C4-2B (cell line): ENCODE data around the gene CYP17A1.

Experiments used
- H3K27ac ChIP-seq: fragments of 450-650 bp; 2 replicates; pipeline ENCODE4 v1.5.1; 2017
- ZFX ChIP-seq: fragments of 450-650 bp; IDR thresholded peaks from 2 replicates; pipeline ENCODE4 v1.6.1; 2017
- TF ChIP-seq, protein P1 (sequence below): fragments of 450-650 bp; conservative IDR thresholded peaks from 2 replicates; pipeline ENCODE4 v1.5.1; 2017; ENCODE audit warnings: mild to moderate bottlenecking

The CYP17A1 gene

DNA sequence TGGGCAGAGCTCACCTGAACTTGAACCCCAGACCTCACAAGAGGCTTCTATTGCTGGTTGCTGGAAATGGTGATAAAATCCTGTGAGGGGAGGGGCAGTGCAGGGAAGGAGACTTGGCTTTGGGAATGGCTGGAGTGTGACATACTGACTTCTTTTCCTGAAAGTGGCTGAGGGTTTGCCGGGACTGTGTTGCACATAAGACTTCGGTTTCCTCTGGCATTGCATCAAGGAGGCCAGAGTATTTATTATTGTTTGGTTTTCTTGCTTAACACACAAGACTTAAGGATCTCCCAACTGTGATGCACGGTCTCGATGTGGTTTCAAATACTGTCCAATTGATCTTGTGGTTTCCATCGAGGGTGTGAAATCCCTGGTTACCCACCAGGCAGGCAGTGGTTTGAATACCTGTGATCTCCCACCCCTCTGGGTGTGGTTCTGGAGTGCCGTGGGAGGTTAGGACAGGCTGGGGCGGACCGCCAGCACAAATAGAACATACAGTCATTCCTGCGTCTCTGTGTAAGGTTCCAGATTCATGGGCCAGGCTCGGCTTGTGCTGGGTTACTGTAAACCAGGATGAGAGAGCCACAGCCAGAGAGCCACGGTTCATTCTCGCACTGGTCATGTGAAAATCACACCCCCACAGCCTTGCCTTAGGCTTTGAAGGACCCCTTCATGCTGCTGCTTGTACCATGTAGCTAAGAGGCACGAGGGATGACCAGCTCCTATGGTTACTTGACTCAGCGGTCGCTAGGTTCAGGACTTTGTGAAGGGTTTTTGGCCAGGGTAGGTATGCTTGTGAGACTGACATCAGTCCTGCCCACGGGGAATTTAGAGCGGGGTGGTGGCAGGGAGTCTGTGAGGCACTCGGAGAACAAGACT lies 54.3 kb downstream of the CYP17A1 start:
- TF ChIP-seq, protein P1, sequence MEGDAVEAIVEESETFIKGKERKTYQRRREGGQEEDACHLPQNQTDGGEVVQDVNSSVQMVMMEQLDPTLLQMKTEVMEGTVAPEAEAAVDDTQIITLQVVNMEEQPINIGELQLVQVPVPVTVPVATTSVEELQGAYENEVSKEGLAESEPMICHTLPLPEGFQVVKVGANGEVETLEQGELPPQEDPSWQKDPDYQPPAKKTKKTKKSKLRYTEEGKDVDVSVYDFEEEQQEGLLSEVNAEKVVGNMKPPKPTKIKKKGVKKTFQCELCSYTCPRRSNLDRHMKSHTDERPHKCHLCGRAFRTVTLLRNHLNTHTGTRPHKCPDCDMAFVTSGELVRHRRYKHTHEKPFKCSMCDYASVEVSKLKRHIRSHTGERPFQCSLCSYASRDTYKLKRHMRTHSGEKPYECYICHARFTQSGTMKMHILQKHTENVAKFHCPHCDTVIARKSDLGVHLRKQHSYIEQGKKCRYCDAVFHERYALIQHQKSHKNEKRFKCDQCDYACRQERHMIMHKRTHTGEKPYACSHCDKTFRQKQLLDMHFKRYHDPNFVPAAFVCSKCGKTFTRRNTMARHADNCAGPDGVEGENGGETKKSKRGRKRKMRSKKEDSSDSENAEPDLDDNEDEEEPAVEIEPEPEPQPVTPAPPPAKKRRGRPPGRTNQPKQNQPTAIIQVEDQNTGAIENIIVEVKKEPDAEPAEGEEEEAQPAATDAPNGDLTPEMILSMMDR, result no peak
- TF ChIP-seq ZFX, result no peak
- no peak overlapping the region for H3K27ac ChIP-seq

DNA sequence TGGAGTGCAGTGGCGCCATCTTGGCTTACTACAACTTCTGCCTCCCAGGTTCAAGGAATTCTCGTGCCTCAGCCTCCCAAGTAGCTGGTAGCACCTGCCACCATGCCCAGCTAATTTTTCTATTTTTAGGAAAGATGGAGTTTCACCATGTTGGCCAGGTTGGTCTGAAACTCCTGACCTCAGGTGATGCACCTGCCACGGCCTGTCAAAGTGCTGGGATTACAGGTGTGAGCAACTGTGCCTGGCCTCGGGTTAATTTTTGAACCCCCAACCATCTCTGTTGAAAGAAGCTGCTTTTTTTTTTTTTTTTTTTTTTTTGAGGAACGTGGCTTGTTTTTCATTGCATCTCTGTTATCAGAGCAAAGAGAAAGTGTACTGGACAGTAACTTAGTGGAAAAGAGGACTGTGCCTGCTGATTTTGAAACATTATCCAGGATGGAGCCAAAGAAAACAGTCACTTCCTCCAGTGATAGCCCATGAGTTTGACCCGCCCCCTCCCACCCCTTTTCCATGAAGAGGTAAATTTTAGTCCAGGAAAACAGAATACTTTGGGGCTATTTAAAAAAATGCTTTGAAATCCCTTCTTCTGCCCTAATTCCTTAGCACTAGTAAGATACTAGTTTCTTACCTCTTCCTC lies 55.2 kb downstream of the CYP17A1 start:
- no peak overlapping the region for H3K27ac ChIP-seq
- TF ChIP-seq, protein P1, result no peak

- no peak for TF ChIP-seq ZFX
- TF ChIP-seq, protein P1, result no peak
- H3K27ac ChIP-seq, result no peak overlapping the region
These were observed 55.9 kb downstream of the CYP17A1 start for GRCh38 chr10:102781090-102781920.
